Measurements from ENCODE around the gene MRPL16.

DNA sequence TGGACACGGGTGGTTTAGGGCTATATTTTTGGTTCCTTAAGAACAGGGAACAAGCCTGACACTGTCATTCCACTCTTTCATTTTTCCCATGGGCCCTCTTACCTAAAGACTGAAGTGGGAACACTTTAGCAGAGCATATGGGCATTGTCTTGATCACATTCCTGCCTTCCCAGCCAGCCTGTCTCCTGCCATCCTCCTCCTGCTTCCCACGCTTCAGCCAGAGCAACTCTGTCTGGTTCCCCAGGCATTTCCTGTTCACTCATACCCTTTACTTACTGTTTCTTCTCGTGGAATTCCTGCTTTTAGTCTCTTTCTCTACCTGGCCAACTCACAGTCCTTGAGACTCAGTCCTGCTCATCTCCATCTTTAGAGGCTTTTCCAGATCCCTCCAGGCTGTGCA lies 22.8 kb downstream of the MRPL16 start:
- TF ChIP-seq, protein P1, sequence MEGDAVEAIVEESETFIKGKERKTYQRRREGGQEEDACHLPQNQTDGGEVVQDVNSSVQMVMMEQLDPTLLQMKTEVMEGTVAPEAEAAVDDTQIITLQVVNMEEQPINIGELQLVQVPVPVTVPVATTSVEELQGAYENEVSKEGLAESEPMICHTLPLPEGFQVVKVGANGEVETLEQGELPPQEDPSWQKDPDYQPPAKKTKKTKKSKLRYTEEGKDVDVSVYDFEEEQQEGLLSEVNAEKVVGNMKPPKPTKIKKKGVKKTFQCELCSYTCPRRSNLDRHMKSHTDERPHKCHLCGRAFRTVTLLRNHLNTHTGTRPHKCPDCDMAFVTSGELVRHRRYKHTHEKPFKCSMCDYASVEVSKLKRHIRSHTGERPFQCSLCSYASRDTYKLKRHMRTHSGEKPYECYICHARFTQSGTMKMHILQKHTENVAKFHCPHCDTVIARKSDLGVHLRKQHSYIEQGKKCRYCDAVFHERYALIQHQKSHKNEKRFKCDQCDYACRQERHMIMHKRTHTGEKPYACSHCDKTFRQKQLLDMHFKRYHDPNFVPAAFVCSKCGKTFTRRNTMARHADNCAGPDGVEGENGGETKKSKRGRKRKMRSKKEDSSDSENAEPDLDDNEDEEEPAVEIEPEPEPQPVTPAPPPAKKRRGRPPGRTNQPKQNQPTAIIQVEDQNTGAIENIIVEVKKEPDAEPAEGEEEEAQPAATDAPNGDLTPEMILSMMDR (IDR thresholded peaks at IDR 0.05; ENCODE audit: low read length), result no peak
- TF ChIP-seq EZH2 (IDR thresholded peaks at IDR 0.05; ENCODE audit: borderline replicate concordance, low read length), result no peak

Measured in OCI-LY1 (cell line).